CD4-positive, alpha-beta T cell treated with Interleukin-4 for 1 hour (primary cell): ENCODE data around the gene ACTA2.

ENCODE experiments used
- DNase-seq, 2 donors: peaks; one replicate each; pipeline ENCODE4 v3.0.0-alpha.2; 2020 to 2022

The ACTA2 gene

GRCh38 chr10:88952647-88953111, at the start of gene ACTA2:
TSS of gene ACTA2 (minus strand) at chr10:88952773. CDS start at chr10:88948930, 3,843 bp downstream.
- no peak for DNase-seq

- peak in 1 of 2 donors; percentile 60 for DNase-seq
Observed at GRCh38 chr10:89001729-89002072, 49.1 kb upstream of the ACTA2 start.

GRCh38 chr10:89001024-89001728, 48.6 kb upstream of the ACTA2 start:
- peak in 1 of 2 donors; percentile 70 for DNase-seq

- peak in 1 of 2 donors; percentile 72 for DNase-seq
Observed at GRCh38 chr10:88999625-89000024, 47.1 kb upstream of the ACTA2 start.

- peak in 1 of 2 donors; percentile 60 for DNase-seq
Observed at GRCh38 chr10:88996927-88997326, 44.4 kb upstream of the ACTA2 start.

GRCh38 chr10:88995156-88995876, 42.7 kb upstream of the ACTA2 start:
- DNase-seq = peak in 1 of 2 donors; percentile 78

- DNase-seq = peak in 1 of 2 donors; percentile 83
Observed at GRCh38 chr10:88994019-88994418, 41.4 kb upstream of the ACTA2 start.

GRCh38 chr10:88992921-88993524, 40.5 kb upstream of the ACTA2 start:
- peak in 1 of 2 donors; percentile 60 for DNase-seq

- no peak for DNase-seq
Observed at GRCh38 chr10:88991899-88992320, 39.3 kb upstream of the ACTA2 start.

GRCh38 chr10:88991161-88991898, 38.8 kb upstream of the ACTA2 start:
- peak; percentile 55 to 72 for DNase-seq

GRCh38 chr10:88990384-88991160, 38.0 kb upstream of the ACTA2 start, which contains the start of gene FAS:
TSS of gene FAS (plus strand) at chr10:88990798. CDS start at chr10:88990877, 79 bp downstream.
- peak; percentile 81 to 90 for DNase-seq

GRCh38 chr10:88989824-88990383, 37.3 kb upstream of the ACTA2 start:
- DNase-seq = peak; percentile 19 to 50

GRCh38 chr10:88989423-88989822, 36.9 kb upstream of the ACTA2 start:
- DNase-seq = no peak

- no peak for DNase-seq
Observed at GRCh38 chr10:88987840-88988239, 35.3 kb upstream of the ACTA2 start.

- DNase-seq = no peak
Observed at GRCh38 chr10:88987243-88987725, 34.7 kb upstream of the ACTA2 start.

- peak in 1 of 2 donors; percentile 48 for DNase-seq
Observed at GRCh38 chr10:88986549-88987242, 34.1 kb upstream of the ACTA2 start.

GRCh38 chr10:88984525-88984924, 32.0 kb upstream of the ACTA2 start:
- DNase-seq = no peak

GRCh38 chr10:88983939-88984338, 31.4 kb upstream of the ACTA2 start:
- DNase-seq = no peak

GRCh38 chr10:88983206-88983605, 30.6 kb upstream of the ACTA2 start:
- peak in 1 of 2 donors; percentile 47 for DNase-seq

GRCh38 chr10:88982366-88982765, 29.8 kb upstream of the ACTA2 start:
- no peak for DNase-seq

- no peak for DNase-seq
Observed at GRCh38 chr10:88981435-88981834, 28.9 kb upstream of the ACTA2 start.
